ENCODE measurements around the gene ACAP1.
A peak's percentile ranks its signal among the peaks of the same experiment; 100 is the strongest.

Gene ACAP1

GRCh38 chr17:7391307-7391706, 55.0 kb downstream of the ACAP1 start:
- DNase-seq = no peak

GRCh38 chr17:7392696-7393612, 56.6 kb downstream of the ACAP1 start:
- DNase-seq = no peak

GRCh38 chr17:7393613-7394451, 57.5 kb downstream of the ACAP1 start:
- no peak for DNase-seq

- DNase-seq = peak; percentile 60 to 80
Observed at GRCh38 chr17:7394452-7395191, 58.3 kb downstream of the ACAP1 start, which contains the start of gene PLSCR3. PLSCR3 (minus strand) TSS chr17:7394525; CDS start chr17:7394110, 415 bp downstream.

- no peak for DNase-seq
Observed at GRCh38 chr17:7396147-7396546, 59.8 kb downstream of the ACAP1 start.

GRCh38 chr17:7398612-7399011, 62.3 kb downstream of the ACAP1 start:
- DNase-seq = no peak

Measured in SW 1271 (cell line).